K562 (cell line): ENCODE data around the gene CRELD2. TPM values are rescaled to one million over a fixed set of nuclear protein-coding genes. Genes with fewer than 3 reads are reported as not detected.
A peak's percentile ranks its signal among the peaks of the same experiment; 100 is the strongest.

Experiments
- BCLAF1 ChIP-seq, 2 experiments: fragments of 450-650 bp in 1 of 2; IDR thresholded peaks; 2 replicates each; pipeline ENCODE4 v1.6.1; 2011 to 2017; ENCODE audit warnings: low read depth in 2 of 2, antibody characterized with exemption in 1 of 2, borderline replicate concordance in 1 of 2, low read length in 1 of 2, mild to moderate bottlenecking in 1 of 2, mixed read lengths in 1 of 2; ENCODE audit not compliant: control insufficient read depth in 1 of 2
- CTCF ChIP-seq, 3 experiments: IDR thresholded peaks in 2 of 3; conservative IDR thresholded peaks in 1 of 3; 2 replicates each; pipeline ENCODE4 v1.5.1; 2011 to 2012; ENCODE audit warnings: low read length in 3 of 3, mild to moderate bottlenecking in 3 of 3, control low read depth in 2 of 3, improper control_type of control experiment in 1 of 3, inconsistent platforms in 1 of 3, low read depth in 1 of 3, mixed read lengths in 1 of 3, moderate library complexity in 1 of 3; ENCODE audit not compliant: insufficient read depth in 2 of 3
- DIDO1 ChIP-seq: fragments of 450-650 bp; IDR thresholded peaks from 2 replicates; pipeline ENCODE4 v1.6.1; 2016; ENCODE audit warnings: low read depth, missing biosample characterization, missing genetic modification characterization
- KAT7 ChIP-seq: sonication (generic); formaldehyde crosslinking; IDR thresholded peaks from 2 replicates; pipeline ENCODE4 v1.8.0; 2022; ENCODE audit warnings: missing genetic modification reagents, mild to moderate bottlenecking, borderline replicate concordance
- KDM5B ChIP-seq: fragments of 200-600 bp; sonication (generic); IDR thresholded peaks from 2 replicates; pipeline ENCODE4 v1.6.1; 2012; ENCODE audit warnings: low read depth, mild to moderate bottlenecking, moderate library complexity, low read length, control low read depth, inconsistent platforms; ENCODE audit not compliant: insufficient replicate concordance
- SMARCA4 ChIP-seq: fragments of 450-650 bp; IDR thresholded peaks from 2 replicates; pipeline ENCODE4 v1.6.1; 2016
- TAF1 ChIP-seq: IDR thresholded peaks from 2 replicates; pipeline ENCODE4 v1.6.1; 2011; ENCODE audit warnings: mild to moderate bottlenecking, low read length, moderate library complexity; ENCODE audit not compliant: insufficient read depth, control insufficient read depth, severe bottlenecking; ENCODE audit errors: extremely low read depth
- THRB ChIP-seq: fragments of 450-650 bp; formaldehyde crosslinking; conservative IDR thresholded peaks from 2 replicates; pipeline ENCODE4 v1.4.0; 2022; ENCODE audit warnings: mild to moderate bottlenecking, missing genetic modification characterization
- ZBTB1 ChIP-seq: sonication (generic); formaldehyde crosslinking; IDR thresholded peaks from 2 replicates; pipeline ENCODE4 v1.8.1; 2023; ENCODE audit warnings: missing genetic modification reagents, low read depth, mild to moderate bottlenecking, borderline replicate concordance
- ZBTB34 ChIP-seq: fragments of 250-450 bp; sonication (Bioruptor Pico); IDR thresholded peaks from 2 replicates; pipeline ENCODE4 v1.8.0; 2021; ENCODE audit warnings: mild to moderate bottlenecking, moderate library complexity
- ZBTB43 ChIP-seq: sonication (generic); formaldehyde crosslinking; IDR thresholded peaks from 2 replicates; pipeline ENCODE4 v1.8.0; 2023; ENCODE audit warnings: mild to moderate bottlenecking, missing genetic modification reagents
- ZFPM2 ChIP-seq: fragments of 250-450 bp; sonication (Bioruptor Pico); IDR thresholded peaks from 2 replicates; pipeline ENCODE4 v1.5.1; 2022; ENCODE audit warnings: mild to moderate bottlenecking
- ZNF316 ChIP-seq: fragments of 450-650 bp; IDR thresholded peaks from 2 replicates; pipeline ENCODE4 v1.6.1; 2016
- ZNF583 ChIP-seq: fragments of 250-450 bp; sonication (Bioruptor Pico); IDR thresholded peaks from 2 replicates; pipeline ENCODE4 v1.4.0; 2020
- ZNF707 ChIP-seq: fragments of 250-450 bp; sonication (Bioruptor Pico); conservative IDR thresholded peaks from 2 replicates; pipeline ENCODE4 v1.8.0; 2022; ENCODE audit warnings: inconsistent platforms, mild to moderate bottlenecking, moderate library complexity
- polyA plus RNA-seq, 8 experiments: library from polyadenylated mRNA; depleted of rRNA in 4 of 8; stranded (reverse) in 5 of 8; unstranded in 3 of 8; fragments of >200 nt; fragmentation: Nextera tagmentation in 2 of 8; fragmentation: Illumina TruSeq in 1 of 8; extraction: Ambion mirVana in 2 of 8; extraction: Trizol in 1 of 8; gene quantifications; 2 replicates each; pipeline versions ENCODE4 v1.2.1 to v1.2.3, GENCODE V29; 2011 to 2014; ENCODE audit warnings: inconsistent platforms in 1 of 8, missing spikeins in 1 of 8
- total RNA-seq, 7 experiments: library from RNA; depleted of rRNA in 6 of 7; stranded (reverse); fragments of >200 nt in 6 of 7; fragmentation: Illumina TruSeq in 2 of 7; extraction: Trizol in 2 of 7; gene quantifications; 2 replicates each; pipeline versions ENCODE4 v1.2.1 to v1.2.3, GENCODE V29; 2011 to 2021; ENCODE audit warnings: low replicate concordance in 1 of 7

Gene CRELD2
- total and polyA plus RNA-seq, 9 of the 15 experiments (the other 6 are each of a cell fraction or from before 2014, with no cell fraction given), result 0.96 to 25.3 (median 8.8) TPM

- TF ChIP-seq THRB (no peak), BCLAF1 (IDR thresholded peaks at IDR 0.05; ENCODE audit: borderline replicate concordance in 1 of 2, control insufficient read depth in 1 of 2, low read depth in 2 of 2, low read length in 1 of 2) (no peak), ZNF316 (peak; percentile 92), ZBTB43 (CRISPR knock-in tag) (no peak), ZNF583 (no peak), ZBTB1 (no peak; the same call in 1 of the 2 replicates), SMARCA4 (peak; percentile 76), KAT7 (CRISPR knock-in tag) (no peak), KDM5B (no peak), ZBTB34 (CRISPR knock-in tag) (no peak), ZNF707 (CRISPR knock-in tag) (no peak), ZFPM2 (no peak), TAF1 (peak; percentile 40), CTCF (IDR thresholded peaks at IDR 0.05 in 2 of 3, conservative IDR thresholded peaks at IDR 0.05 in 1 of 3; ENCODE audit: insufficient read depth in 2 of 3, low read depth in 1 of 3, low read length in 3 of 3) (0 out of 6 replicates have a peak, but pooled peaks of 1 of the 3 experiments have one; percentile 2), DIDO1 (tag) (no peak)
Measured at GRCh38 chr22:49970528-49971231, 52.2 kb downstream of the CRELD2 start (continued).
